KG1 (cell line): Measurements from ENCODE around the gene OTULINL.
"Not testable (repeated sequence)": the region's sequence is repeated elsewhere in the genome, so short reads cannot be mapped to it uniquely, and the experiment has no call there.

Experiments
- DNase-seq: peaks from one replicate; lab custom pipeline; 2025; lab: John Stamatoyannopoulos, UW

The OTULINL gene

GRCh38 chr5:14581106-14581890 is at the start of gene OTULINL:
TSS of gene OTULINL (plus strand) at chr5:14581792. CDS start at chr5:14581895, 103 bp downstream.
- peak; percentile 64 for DNase-seq

DNA sequence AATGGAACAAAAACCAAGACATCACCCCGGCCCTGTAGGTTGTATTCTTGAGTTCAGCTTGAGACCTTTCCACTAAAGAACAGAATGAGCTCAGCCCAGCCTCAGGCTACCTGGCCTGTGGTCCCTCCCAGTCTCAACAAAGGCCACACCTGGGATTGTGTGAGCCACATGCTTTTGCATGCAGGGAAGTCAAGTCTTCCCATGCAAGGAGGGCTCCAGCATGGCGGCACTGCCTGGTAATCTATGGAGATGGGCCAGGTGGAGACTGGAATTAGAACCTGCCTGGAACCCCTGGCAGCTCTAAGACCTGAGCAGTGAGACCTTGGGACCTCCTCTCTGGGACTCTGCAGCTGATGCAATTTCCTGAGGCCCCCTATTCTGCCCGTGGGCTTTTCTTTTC is 49.4 kb upstream of the OTULINL start:
- no peak for DNase-seq

- DNase-seq = no peak
Observed at GRCh38 chr5:14534773-14535172, 46.8 kb upstream of the OTULINL start.

DNA sequence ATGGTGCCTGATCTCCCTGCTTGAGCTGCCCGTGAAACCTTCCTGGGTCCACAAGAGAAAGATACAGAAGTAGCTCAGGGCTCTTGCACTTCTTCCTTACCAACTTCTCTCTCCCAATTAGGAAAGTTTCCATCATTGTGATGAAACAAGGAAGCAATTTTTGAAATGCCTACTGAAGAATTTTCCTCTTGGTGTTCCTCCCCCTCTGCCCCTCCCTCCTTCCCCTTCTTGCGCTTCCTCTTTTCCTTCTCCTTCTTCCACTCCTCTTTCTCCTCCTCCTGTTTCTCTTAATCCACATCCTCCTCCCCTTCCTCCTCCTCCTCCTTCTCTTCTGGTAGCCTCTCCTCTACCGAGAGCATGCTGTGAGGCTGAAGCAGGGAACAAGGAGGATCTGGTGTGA is 36.3 kb upstream of the OTULINL start:
- DNase-seq = no peak

- no peak for DNase-seq
Observed at GRCh38 chr5:14545862-14546261, 35.7 kb upstream of the OTULINL start.

GRCh38 chr5:14547666-14548065 is 33.9 kb upstream of the OTULINL start:
- DNase-seq = no peak

DNA sequence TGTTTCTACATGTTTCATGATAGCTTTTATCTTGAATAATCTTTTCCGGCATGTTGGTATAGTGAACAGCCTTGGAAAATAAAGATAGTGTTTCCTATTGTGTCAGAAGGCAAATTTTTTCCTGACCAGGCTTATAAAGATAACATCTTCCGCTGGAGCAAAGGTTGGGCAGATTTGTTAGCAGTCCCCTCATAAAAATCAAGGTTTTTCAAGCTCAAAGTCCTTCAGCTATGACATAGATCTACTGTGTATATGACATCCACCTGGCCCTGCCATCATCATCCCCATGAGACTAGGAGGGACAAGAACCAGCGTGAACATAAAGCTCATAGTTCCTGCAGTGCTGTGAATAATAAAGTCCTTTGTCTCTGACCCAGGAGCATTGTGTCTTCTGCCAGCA is 30.4 kb upstream of the OTULINL start:
- no peak for DNase-seq

DNA sequence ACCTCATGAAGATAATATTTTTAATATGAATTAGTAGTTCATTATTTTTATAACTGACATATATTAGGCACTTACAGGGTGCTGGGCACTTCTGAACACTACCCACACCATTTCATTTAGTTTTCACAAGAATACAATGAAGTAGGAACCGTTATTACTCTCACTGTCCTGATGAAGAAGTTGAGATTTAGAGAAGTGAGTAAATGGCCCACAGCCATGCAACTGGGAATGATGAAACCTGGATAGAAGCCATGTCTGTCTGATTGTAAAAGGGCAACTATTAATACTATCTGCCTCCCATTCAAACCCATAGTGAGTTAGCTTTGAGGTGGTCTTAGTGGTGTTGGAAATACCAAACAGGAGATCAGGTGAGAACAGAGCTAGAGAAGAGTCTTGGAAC is 29.6 kb upstream of the OTULINL start:
- DNase-seq = no peak

DNA sequence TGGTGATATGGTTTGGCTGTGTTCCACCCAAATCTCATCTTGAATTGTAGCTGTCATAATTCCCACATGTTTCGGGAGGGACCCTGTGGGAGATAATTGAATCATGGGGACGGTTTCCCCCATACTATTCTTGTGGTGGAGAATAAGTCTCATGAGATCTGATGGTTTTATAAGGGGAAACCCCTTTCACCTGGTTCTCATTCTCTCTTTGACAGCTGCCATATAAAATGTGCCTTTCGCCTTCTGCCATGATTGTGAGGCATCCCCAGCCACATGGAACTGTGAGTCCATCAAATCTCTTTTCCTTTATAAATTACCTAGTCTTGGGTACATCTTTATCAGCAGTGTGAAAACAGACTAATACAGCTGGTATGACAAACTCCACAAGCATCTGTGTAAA is 27.3 kb upstream of the OTULINL start:
- not testable (repeated sequence) for DNase-seq

DNA sequence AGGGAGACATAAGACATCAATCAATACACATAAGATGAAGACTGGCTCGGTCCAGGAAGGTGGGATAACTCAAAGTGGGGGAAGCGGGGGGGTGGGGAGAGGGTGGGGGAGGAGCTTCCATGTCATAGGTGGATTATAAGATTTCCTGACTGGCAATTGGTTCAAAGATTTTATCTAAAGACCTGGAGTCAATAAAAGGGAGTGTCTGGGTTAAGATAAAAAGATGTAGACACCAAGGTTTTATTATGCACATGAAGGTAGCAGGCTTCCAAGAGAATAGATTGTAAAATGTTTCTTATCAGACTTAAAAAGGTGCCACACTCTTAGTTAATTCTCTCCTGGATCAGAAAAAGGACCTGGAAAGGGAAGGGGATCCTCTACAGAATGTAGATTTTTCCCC is 25.6 kb upstream of the OTULINL start:
- no peak for DNase-seq

- peak; percentile 21 for DNase-seq
Observed at GRCh38 chr5:14557203-14557770, 24.3 kb upstream of the OTULINL start.

DNA sequence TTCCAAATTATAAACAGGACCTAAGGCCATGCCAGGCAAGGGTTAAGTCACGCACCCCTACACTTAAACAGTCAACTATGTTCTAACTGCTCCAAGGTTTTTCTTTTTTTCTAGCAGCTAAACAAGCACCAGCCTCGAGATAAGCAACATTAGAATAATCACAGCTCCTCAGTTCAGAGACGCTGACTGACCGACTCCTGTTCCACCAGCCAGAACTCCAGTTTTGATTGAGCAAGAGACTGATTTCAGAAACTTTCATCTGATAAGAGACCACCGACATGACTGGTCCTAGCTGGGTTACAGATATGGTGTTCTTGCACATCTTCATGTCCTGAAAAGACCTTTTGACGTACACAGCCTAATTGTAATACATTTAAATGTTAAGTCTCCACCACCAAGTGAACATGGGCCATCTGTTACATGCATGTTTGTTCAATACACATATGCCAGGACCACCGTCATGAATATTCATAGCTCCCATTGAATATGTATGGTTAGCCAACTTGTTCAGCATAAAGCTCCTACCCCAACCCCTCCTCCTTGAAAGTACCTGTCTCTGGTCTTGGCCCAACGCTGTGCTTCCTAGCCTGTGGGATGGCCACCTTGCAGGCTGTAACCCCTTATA is 23.7 kb upstream of the OTULINL start:
- DNase-seq = no peak

DNA sequence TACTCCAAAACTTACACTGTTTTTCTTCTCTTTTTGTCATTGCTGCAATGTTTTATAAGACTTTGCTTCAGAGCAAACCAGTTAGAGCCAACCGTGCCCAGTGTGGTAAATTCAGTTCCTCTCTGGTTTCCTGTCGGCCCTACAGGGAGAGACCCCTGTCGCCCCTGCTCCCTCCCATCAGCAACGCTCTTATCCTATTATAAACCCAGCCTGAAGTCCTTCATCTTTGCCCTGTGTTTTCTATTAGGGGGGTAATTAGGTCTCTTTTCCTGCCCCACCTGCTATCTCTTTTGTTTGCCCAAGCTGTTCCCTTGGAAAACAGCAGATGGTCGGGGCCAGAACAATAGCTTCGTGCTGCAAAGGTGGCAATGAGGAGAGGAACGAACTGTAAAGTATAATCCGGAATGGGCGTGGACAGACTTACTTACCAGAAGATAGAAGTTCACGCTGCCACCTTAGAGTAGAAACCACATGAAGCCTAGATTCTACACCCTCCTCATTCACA is 21.4 kb upstream of the OTULINL start:
- DNase-seq = peak; percentile 95

- no peak for DNase-seq
Observed at GRCh38 chr5:14561741-14562140, 19.9 kb upstream of the OTULINL start.

DNA sequence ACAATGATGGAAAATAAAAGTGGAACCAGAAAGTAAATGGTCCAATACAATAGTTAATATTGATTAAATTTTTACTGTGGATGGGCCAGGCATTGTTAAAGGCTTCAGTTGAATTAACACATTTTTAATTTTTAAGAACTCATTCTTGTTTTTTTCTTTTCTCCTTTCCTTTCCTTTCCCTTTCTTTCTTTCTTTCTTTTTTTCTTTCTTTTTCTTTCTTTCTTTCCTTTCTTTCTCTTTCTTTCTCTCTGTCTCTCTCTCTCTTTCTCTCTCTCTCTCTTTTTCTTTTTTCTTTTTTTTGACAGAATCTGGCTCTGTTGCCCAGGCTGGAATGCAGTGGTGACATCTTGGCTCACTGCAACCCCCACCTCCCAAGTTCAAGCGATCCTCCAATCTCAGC is 13.3 kb upstream of the OTULINL start:
- DNase-seq = no peak

- DNase-seq = no peak
Observed at GRCh38 chr5:14569948-14570691, 11.5 kb upstream of the OTULINL start.

DNA sequence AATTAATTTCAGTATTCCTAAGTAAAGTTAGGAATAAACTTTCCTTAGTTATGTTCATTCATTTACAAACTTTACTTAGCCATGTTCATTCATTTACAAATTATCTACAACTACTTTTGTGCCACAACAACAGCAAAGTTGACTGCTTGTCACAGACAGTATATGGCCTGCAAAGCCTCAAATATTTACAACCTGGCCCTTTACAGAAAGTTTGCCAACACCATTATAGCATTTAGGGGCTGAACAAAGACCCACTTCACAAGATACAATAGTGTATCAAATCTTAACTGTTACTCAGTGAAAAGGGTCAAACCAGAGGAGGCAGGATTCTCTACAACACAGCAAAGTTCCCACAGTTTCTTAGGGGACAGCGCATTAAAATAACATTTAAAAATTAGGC is 9.7 kb upstream of the OTULINL start:
- no peak for DNase-seq

GRCh38 chr5:14572385-14572784 is 9.2 kb upstream of the OTULINL start:
- no peak for DNase-seq

GRCh38 chr5:14572836-14573235 is 8.8 kb upstream of the OTULINL start:
- DNase-seq = no peak

DNA sequence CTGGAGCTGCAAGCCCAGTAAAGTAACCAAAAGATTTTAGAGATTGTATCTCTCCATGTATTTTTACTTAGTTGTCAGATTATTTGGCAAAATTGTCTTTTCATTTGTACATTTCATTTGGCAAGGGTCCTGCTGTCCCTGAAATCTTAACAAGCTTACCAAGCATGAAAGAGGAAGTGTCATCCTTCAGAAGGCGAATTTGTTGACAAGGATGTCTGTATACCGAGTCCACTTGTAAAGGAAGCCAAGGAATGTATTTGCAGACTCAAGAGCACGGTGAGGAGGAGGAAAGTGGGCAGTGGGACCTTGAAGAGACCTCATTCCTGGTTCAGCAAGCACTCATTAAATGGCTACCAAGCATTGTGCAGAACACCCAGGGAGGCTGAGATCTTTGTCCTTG is 7.5 kb upstream of the OTULINL start:
- DNase-seq = no peak

DNA sequence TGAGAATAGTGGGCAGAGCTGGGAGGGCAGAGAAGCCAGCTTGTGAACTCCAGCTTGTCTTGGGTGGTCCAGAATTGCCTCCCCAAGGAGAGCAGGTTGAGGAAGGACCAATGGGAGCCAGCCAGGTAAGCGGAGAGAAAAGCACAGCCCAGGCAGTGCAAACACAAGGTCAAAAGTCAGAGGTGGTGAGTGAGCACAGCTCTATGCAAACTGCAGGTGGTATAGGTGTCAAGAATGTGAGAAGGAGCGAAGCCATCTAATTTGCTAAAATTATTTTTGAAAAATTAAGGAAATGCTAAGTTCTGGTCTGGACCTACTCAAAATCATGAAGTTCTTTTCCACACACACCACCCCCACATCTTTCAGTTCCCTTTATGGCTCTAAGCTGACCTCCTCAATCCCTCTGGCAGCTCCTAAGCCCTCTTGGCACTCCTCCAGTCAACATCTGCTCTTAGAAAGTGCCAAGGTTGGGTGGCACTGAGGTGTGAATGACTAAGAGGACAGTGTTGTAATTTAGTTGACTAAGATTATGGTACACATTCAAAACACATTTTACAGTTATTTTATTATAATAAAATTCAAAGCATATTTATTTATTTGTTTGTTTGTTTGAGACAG is 6.6 kb upstream of the OTULINL start:
- DNase-seq = no peak

DNA sequence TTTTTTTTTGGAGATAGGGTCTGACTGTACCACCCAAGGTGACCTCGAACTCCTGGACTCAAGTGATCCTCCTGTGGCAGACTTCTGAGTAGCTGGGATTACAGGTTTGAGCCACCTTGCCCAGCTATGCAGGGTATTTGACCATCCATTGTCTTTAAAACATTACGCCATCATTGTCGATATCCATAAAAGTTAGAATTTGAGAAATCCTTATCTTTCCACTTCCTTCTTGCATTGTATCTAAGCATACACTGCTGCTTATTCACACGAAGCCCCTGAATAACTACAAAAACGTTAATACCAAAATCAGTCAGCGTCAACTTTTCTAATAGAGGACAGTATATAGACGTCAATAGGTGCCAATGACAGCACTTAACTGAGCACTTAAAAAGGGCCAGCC is 5.4 kb upstream of the OTULINL start:
- DNase-seq = no peak
